AG09309 (cell line): ENCODE results near the gene C6orf118.

Experiments used
- DNase-seq: peaks from one replicate; pipeline ENCODE4 v3.0.0-alpha.2; 2010; ENCODE audit warnings: low read depth
- H3K4me3 ChIP-seq: 2 replicates; pipeline ENCODE4 v1.5.1; 2011; ENCODE audit warnings: mild to moderate bottlenecking, low read depth, low read length, moderate library complexity; ENCODE audit not compliant: control insufficient read depth
- TF ChIP-seq, protein P1 (sequence below): IDR thresholded peaks from 2 replicates; pipeline ENCODE4 v1.5.1; 2011; ENCODE audit warnings: mild to moderate bottlenecking, low read depth, low read length, inconsistent platforms; ENCODE audit not compliant: insufficient read depth, control insufficient read depth; ENCODE audit errors: missing control alignments

C6orf118 gene

DNA sequence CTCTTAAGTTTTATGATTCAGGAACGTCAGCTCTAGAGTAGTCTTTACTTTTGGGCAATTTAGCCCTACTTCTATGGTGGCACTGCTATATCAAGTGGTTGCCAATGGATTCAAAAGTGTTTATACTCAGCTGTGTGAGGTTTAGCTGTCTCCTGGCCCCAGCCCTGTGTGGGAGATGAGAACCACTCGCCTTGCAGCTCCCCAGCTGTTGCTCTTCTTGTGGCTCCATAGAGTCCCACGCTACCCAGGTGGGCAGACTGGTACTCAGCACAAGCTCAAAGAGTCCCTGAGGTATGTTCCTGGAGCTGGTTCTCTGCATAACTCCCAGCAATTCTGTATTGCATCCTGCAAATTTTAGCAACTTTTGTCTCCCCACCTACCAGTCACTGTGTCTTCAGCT is 59.6 kb downstream of the C6orf118 start:
- H3K4me3 ChIP-seq = no peak overlapping the region
- TF ChIP-seq, protein P1, sequence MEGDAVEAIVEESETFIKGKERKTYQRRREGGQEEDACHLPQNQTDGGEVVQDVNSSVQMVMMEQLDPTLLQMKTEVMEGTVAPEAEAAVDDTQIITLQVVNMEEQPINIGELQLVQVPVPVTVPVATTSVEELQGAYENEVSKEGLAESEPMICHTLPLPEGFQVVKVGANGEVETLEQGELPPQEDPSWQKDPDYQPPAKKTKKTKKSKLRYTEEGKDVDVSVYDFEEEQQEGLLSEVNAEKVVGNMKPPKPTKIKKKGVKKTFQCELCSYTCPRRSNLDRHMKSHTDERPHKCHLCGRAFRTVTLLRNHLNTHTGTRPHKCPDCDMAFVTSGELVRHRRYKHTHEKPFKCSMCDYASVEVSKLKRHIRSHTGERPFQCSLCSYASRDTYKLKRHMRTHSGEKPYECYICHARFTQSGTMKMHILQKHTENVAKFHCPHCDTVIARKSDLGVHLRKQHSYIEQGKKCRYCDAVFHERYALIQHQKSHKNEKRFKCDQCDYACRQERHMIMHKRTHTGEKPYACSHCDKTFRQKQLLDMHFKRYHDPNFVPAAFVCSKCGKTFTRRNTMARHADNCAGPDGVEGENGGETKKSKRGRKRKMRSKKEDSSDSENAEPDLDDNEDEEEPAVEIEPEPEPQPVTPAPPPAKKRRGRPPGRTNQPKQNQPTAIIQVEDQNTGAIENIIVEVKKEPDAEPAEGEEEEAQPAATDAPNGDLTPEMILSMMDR = no peak
- no peak for DNase-seq

DNA sequence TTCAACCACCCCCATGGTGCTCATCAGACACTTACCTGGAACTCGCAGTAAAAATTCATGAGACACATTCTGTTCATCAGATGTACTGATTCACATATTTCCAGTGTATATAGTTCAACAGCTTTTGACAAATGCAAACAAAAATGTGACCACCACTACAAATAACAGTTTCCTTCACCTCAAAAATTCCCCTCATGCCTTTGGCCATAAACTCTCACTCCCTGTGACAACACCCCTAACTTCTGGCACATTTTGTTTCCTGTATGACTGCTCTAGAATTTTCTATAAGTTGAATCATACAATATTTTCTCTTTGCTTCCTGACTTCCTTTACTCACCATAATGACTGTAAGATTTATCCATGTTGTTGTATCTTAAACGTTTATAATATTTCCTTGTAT is 63.7 kb downstream of the C6orf118 start:
- no peak for DNase-seq
- H3K4me3 ChIP-seq = no peak overlapping the region
- TF ChIP-seq, protein P1 = no peak

DNA sequence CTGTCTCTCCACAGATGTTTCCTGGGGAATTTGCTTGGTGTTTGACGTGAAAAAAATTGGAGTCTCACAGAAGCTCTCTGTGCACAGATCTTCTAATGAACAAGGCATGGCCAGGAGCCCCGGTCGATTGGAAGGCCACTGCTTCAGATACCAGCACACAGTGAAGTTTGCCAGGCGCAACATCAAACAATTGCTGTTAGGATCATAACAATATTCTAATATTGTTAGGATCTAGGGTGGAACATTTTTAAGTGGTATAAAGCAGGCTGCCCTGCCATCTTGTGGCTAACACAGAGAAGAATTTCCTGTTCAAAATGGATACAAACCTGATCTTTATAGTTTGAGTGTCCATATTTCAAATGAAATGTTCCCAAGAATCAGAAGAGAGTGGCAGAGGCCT is 64.1 kb downstream of the C6orf118 start:
- no peak overlapping the region for H3K4me3 ChIP-seq
- TF ChIP-seq, protein P1 = peak; percentile 59
- peak; percentile 10 for DNase-seq

DNA sequence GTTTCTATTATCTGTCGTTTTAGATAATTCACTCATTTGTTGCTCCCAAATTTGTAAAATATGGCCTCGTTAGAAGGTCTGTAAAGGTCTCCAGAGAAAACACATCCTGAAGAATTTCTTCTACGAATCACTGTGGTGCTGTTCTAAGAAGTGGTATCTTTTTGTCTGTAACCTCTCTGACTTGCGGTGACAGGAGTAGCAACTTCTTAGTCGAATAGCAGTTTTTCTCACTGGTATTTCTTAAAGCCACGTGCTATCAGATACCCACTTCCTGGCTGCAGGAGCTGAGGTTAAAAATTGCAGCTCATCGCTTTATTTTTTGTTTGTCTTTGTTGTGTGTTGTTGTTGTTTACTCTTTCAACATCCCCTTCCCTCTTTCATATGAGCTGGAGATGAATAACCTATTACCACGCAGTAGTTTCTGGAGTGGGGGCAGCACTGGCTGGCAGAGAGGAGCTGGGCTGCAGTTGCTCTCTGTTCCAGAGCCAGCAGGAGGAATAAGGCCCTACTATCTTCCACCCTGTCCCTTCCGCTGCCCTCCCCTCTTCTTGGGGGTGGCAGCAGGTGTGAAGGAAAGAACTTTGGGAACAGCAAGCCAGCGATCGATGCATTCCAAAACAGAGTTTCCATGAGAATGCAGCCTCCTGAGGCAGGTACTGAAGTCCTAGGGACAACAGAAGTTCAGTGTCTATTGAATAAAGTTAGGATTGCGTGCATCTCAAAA is 64.7 kb downstream of the C6orf118 start:
- H3K4me3 ChIP-seq = no peak overlapping the region
- DNase-seq = no peak
- TF ChIP-seq, protein P1 = no peak

DNA sequence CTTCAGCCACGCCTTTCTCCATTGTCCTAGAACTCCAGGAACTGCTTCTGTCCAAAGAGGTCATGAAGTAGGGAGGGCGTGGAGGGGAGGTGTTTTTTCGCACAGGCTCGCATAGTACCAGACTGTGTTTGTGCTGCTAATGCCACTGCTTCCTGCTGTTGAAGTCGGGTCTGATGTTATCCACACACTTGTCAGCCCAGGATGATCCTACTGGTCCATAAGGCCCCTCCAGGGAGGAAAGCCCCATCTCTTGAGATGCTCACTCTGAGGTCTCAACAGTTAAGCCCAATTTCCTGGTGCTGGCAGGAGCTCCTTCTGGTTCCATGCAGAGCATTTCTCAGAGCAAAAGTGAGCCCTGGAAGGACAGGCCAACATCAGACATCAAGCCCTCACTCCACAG is 65.6 kb downstream of the C6orf118 start:
- TF ChIP-seq, protein P1 = no peak
- DNase-seq = no peak
- H3K4me3 ChIP-seq = no peak overlapping the region

DNA sequence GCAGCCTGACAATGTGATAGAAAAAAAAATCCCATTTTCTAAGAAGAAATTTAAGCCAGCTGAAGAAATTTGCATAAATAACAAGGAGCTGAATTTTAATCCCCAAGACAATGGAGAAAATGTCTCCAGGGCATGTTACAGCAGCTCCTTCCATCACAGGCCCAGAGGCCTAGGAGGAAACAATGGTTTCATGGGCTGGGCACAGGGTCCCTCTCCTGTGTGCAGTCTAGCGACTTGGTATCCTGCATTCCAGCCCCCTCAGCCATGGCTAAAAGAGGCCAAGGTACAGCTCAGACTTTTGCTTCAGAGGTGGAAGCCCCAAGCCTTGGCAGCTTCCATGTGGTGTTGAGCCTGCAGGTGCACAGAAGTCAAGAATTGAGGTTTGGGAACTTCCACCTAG is 73.1 kb downstream of the C6orf118 start:
- TF ChIP-seq, protein P1 = no peak
- no peak overlapping the region for H3K4me3 ChIP-seq
- no peak for DNase-seq
